Erythroblast (primary cell): ENCODE measurements around the gene MEIS1.

Experiments
- GATA1 ChIP-seq: IDR thresholded peaks from 2 replicates; pipeline ENCODE4 v1.6.1; 2011; ENCODE audit warnings: low read depth, mild to moderate bottlenecking, control low read depth, low read length, moderate library complexity
- POLR2A ChIP-seq: IDR thresholded peaks from 2 replicates; pipeline ENCODE4 v1.6.1; 2011; ENCODE audit warnings: mild to moderate bottlenecking, low read length

- no peak for TF ChIP-seq POLR2A
- TF ChIP-seq GATA1: no peak
These were observed 167.4 kb downstream of the MEIS1 start for GRCh38 chr2:66602341-66602740.
